Tibial nerve (tissue), 3 donors: ENCODE measurements around the gene ABCA6.

Source experiments
- CTCF ChIP-seq, 5 experiments: fragments of 200-600 bp in 3 of 5; fragments of 450-650 bp in 2 of 5; sonication (generic) in 3 of 5; IDR thresholded peaks; one replicate each; pipeline ENCODE4 v1.5.1; 2016 to 2019; ENCODE audit warnings: antibody characterized with exemption in 5 of 5, mild to moderate bottlenecking in 3 of 5, moderate library complexity in 2 of 5
- POLR2A ChIP-seq, 2 donors: fragments of 450-650 bp; IDR thresholded peaks; one replicate each; pipeline ENCODE4 v1.6.1; 2017; ENCODE audit warnings: antibody characterized with exemption in 2 of 2, mild to moderate bottlenecking in 2 of 2, moderate library complexity in 2 of 2

GRCh38 chr17:69045646-69046045 is 96.0 kb downstream of the ABCA6 start:
- TF ChIP-seq CTCF (IDR thresholded peaks at IDR 0.05) (no peak), POLR2A (IDR thresholded peaks at IDR 0.05) (no peak)
